Gastrocnemius medialis (tissue), 4 donors: ENCODE results near the gene SERPINA3. TPM values are rescaled to one million over a fixed set of nuclear protein-coding genes. Genes with fewer than 3 reads are reported as not detected.

Experiments
- ATAC-seq, 2 donors: fragments of 150-250 bp; one replicate each; pipeline ENCODE4 v1.9.1; 2016
- DNase-seq, 2 donors: peaks; one replicate each; pipeline ENCODE4 v3.0.0-alpha.2; 2019
- H3K27ac ChIP-seq, 4 donors: fragments of 200-600 bp; sonication (generic); 1 replicate in 1 of 4; 2 replicates in 3 of 4; pipeline ENCODE4 v1.5.1; 2016 to 2018; ENCODE audit warnings: mild to moderate bottlenecking in 2 of 4, moderate library complexity in 1 of 4
- H3K27me3 ChIP-seq, 3 donors: fragments of 200-600 bp; sonication (generic) in 2 of 3; 1 replicate in 1 of 3; 2 replicates in 2 of 3; pipeline versions ENCODE4 v1.5.1 to v1.6.0; 2016 to 2019; ENCODE audit warnings: mild to moderate bottlenecking in 1 of 3, moderate library complexity in 1 of 3
- H3K36me3 ChIP-seq, 2 donors: fragments of 200-600 bp; sonication (generic) in 1 of 2; one replicate each; pipeline ENCODE4 v1.5.1; 2017 to 2018
- H3K4me1 ChIP-seq, 2 donors: fragments of 200-600 bp; sonication (generic) in 1 of 2; one replicate each; pipeline ENCODE4 v1.5.1; 2016 to 2017; ENCODE audit warnings: mild to moderate bottlenecking in 2 of 2
- H3K4me3 ChIP-seq, 4 donors: fragments of 200-600 bp; sonication (generic) in 3 of 4; 1 replicate in 1 of 4; 2 replicates in 3 of 4; pipeline ENCODE4 v1.5.1; 2016 to 2019; ENCODE audit warnings: mild to moderate bottlenecking in 2 of 4
- H3K9me3 ChIP-seq, 3 donors: fragments of 200-600 bp; sonication (generic) in 2 of 3; 1 replicate in 1 of 3; 2 replicates in 2 of 3; pipeline ENCODE4 v1.5.1; 2016 to 2019
- POLR2A ChIP-seq, 2 donors: fragments of 450-650 bp; IDR thresholded peaks; one replicate each; pipeline ENCODE4 v1.6.1; 2017; ENCODE audit warnings: antibody characterized with exemption in 2 of 2, mild to moderate bottlenecking in 2 of 2, moderate library complexity in 2 of 2
- in situ Hi-C, 4 donors: fragments of 200-750 bp; cut with MboI; loops; one replicate each; pipeline versions ENCODE4 v1.15.0 to v1.8.0; 2017; ENCODE audit warnings: low sequenced_read_pairs in 4 of 4
- intact Hi-C: fragments of 100-400 bp; cut with DNase I; formaldehyde crosslinking; loops from one replicate; pipeline ENCODE4 v1.15.1; 2023; ENCODE audit warnings: low total_unique reads
- total RNA-seq, 4 donors: library from RNA; depleted of rRNA; stranded (reverse); fragments of >200 nt; gene quantifications; one replicate each; pipeline versions ENCODE4 v1.1.0 to v1.2.3, GENCODE V29; 2016
- TF ChIP-seq, protein P1 (sequence below), 5 experiments: fragments of 450-650 bp in 3 of 5; fragments of 200-600 bp in 2 of 5; sonication (generic) in 2 of 5; IDR thresholded peaks in 4 of 5; conservative IDR thresholded peaks in 1 of 5; 1 replicate in 4 of 5; 2 replicates in 1 of 5; pipeline ENCODE4 v1.5.1; 2016 to 2019; ENCODE audit warnings: antibody characterized with exemption in 5 of 5, mild to moderate bottlenecking in 3 of 5, moderate library complexity in 3 of 5

The SERPINA3 gene
- total RNA-seq, 4 donors from 2014 or later: 18.3 to 80.9 (median 66.3) TPM

DNA sequence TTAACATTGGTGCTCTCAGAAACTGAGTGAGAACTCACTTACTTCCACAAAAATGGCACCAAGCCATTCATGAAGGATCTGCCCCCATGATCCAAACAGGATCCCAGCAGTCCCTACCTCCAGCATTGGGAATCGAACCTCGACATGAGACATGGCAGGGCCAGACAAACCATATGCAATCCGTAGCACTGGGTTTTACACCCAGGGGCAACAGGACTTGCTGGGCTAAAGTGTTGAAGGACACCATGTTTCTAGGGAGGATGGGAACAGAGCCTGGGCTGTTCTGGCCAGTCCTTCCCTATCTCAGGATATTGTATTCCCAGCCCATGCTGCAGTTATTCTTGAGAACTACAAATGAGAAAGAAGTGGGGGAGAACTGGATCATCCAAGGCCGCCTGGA lies 36.6 kb downstream of the SERPINA3 start:
- Histone ChIP-seq H3K27me3 (no peaks in the 10 kb centered on the region), H3K4me1 (no peaks in the 10 kb centered on the region), H3K27ac (no peak overlapping the region), H3K4me3 (no peak overlapping the region), H3K36me3 (no peaks in the 10 kb centered on the region), H3K9me3 (no peaks in the 10 kb centered on the region)
- in situ Hi-C loops (no loop called here), intact Hi-C loops (no loop called here)
- DNase-seq (no peak), ATAC-seq (no peak)
- TF ChIP-seq POLR2A (IDR thresholded peaks at IDR 0.05): no peak
- TF ChIP-seq, protein P1, sequence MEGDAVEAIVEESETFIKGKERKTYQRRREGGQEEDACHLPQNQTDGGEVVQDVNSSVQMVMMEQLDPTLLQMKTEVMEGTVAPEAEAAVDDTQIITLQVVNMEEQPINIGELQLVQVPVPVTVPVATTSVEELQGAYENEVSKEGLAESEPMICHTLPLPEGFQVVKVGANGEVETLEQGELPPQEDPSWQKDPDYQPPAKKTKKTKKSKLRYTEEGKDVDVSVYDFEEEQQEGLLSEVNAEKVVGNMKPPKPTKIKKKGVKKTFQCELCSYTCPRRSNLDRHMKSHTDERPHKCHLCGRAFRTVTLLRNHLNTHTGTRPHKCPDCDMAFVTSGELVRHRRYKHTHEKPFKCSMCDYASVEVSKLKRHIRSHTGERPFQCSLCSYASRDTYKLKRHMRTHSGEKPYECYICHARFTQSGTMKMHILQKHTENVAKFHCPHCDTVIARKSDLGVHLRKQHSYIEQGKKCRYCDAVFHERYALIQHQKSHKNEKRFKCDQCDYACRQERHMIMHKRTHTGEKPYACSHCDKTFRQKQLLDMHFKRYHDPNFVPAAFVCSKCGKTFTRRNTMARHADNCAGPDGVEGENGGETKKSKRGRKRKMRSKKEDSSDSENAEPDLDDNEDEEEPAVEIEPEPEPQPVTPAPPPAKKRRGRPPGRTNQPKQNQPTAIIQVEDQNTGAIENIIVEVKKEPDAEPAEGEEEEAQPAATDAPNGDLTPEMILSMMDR (IDR thresholded peaks at IDR 0.05 in 4 of 5, conservative IDR thresholded peaks at IDR 0.05 in 1 of 5): no peak

DNA sequence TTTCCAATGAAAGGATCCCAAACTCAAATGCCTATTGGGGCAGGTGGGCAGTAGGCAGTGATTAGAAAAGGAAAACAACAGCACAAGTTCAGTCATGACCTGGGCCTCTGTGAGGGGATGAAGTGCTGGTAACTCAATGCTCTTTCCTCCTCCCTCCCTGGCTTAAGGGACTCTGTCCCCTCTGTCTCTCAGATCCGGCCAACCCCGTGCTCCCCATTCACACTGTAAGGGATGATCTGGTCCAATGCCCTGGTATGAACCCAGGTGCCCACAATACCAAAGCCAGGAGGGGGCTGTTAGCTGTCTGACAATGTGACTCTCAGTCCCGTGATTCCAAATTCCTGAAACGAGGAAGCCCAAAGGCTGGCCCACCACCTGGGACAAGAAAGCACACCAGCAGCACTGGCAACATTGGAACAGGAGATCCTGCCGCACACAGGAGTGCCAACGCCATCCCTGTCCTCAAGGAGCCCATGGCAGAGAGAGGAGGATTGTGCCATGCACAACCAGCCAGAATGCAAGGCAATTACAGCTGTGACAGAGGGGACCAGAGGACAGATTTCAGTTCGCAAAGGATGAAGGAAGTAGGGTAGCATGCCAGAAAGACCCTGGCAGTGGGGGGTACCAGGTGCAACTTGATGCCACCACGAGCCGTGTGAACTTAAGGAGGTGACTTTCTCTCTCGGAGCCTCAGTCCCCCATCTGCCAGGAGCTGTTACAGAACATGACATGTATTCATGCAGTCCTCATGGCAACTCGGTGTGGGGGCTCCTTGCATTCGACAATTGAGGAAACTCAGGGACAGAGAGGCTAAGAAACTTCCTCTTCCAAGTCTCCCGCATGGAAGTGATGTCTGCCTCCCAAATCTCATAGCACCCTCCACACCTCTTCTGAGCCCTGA lies 37.6 kb downstream of the SERPINA3 start:
- Histone ChIP-seq H3K4me3 (no peak overlapping the region), H3K4me1 (no peaks in the 10 kb centered on the region), H3K36me3 (no peaks in the 10 kb centered on the region), H3K27ac (no peak overlapping the region), H3K9me3 (no peaks in the 10 kb centered on the region), H3K27me3 (no peaks in the 10 kb centered on the region)
- in situ Hi-C loops (no loop called here), intact Hi-C loops (no loop called here)
- TF ChIP-seq, protein P1 (IDR thresholded peaks at IDR 0.05 in 4 of 5, conservative IDR thresholded peaks at IDR 0.05 in 1 of 5): no peak
- TF ChIP-seq POLR2A (IDR thresholded peaks at IDR 0.05): no peak
- ATAC-seq: no peak
- no peak for DNase-seq

DNA sequence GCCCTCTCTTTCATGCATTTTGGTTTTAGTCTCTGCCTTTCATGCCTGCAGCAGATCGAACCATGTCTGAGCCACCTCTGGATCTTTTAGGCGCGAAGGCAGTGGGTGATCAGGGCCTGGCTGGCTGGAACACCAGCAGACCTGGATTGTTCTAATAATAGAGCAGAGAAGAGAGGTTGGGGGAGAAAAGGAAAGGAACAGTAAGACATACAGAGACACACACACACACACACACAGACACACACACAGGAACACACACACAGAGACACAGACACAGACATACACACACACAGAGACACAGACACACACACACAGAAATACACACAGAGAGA lies 38.2 kb downstream of the SERPINA3 start:
- Histone ChIP-seq H3K9me3 (no peaks in the 10 kb centered on the region), H3K4me1 (no peaks in the 10 kb centered on the region), H3K27me3 (no peaks in the 10 kb centered on the region), H3K4me3 (no peak overlapping the region), H3K27ac (no peak overlapping the region), H3K36me3 (no peaks in the 10 kb centered on the region)
- ATAC-seq (no peak), DNase-seq (no peak)
- in situ Hi-C loops (no loop called here), intact Hi-C loops (no loop called here)
- TF ChIP-seq, protein P1 (IDR thresholded peaks at IDR 0.05 in 4 of 5, conservative IDR thresholded peaks at IDR 0.05 in 1 of 5): no peak
- TF ChIP-seq POLR2A (IDR thresholded peaks at IDR 0.05): no peak

DNA sequence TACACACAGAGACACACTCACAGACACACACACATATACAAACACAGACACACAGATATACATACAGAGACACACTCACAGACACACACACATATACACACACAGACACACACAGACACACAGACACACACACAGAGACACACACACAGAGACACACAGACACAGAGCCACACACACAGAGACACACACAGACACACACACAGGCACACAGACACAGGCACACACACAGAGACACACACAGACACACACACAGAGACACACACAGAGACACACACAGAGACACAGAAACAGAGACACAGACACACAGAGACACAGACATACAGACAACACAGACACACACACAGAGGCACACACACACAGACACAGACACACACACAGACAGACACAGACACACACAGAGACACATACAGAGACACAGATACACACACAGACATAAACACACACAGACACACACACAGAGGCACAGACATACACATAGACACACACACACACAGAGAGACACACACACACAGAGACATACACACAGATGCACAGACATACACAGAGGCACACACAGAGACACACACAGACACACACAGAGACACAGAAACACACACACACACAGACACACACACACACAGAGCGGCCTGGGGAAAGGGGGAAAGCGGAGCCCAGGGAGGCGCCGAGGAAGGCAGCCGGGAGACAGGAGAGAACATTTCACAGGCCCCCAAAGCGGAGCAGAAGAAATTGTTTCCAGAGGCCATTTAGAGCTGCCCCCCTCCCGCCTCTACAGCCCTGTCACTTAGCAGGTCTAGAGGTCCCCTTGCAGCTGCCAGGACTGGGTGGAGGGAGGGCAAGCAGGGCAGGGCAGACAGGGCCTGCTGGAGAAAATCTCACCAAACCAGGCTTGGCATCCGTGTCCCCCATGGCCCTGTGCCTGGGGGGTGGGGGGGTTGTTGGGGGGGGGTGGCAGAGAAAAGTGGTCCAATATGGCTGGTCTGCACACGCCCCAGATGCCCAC lies 38.9 kb downstream of the SERPINA3 start:
- Histone ChIP-seq H3K36me3 (no peaks in the 10 kb centered on the region), H3K9me3 (no peaks in the 10 kb centered on the region), H3K4me3 (no peak overlapping the region), H3K4me1 (no peaks in the 10 kb centered on the region), H3K27ac (no peak overlapping the region), H3K27me3 (no peaks in the 10 kb centered on the region)
- intact Hi-C loops (no loop called here), in situ Hi-C loops (no loop called here)
- DNase-seq (no peak), ATAC-seq (no peak)
- no peak for TF ChIP-seq POLR2A (IDR thresholded peaks at IDR 0.05)

DNA sequence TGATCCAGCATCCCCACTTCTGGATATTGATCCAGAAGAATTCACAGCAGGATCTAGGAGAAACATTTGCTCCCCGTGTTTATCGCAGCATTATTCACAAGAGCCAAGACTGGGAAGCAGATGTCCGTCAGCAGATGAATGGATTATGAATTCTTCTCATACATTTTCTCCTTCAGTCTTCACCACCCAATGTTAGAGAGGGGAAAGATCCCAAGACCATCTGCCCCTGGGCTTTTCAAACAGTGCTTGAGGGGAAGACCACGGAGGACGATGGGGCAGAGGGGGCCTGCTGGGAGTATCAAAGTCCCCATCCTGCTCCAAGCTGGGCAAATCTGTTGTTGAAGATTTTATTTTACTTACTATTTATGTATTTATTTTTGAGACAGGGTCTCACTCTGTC lies 41.1 kb downstream of the SERPINA3 start:
- H3K9me3 ChIP-seq: no peaks in the 10 kb centered on the region
- ATAC-seq (no peak), DNase-seq (no peak)
- in situ Hi-C loops (no loop called here), intact Hi-C loops (no loop called here)
- TF ChIP-seq POLR2A (IDR thresholded peaks at IDR 0.05): no peak
- TF ChIP-seq, protein P1 (IDR thresholded peaks at IDR 0.05 in 4 of 5, conservative IDR thresholded peaks at IDR 0.05 in 1 of 5): no peak
- H3K27me3 ChIP-seq: no peaks in the 10 kb centered on the region
- no peaks in the 10 kb centered on the region for H3K4me1 ChIP-seq
- no peak overlapping the region for H3K27ac ChIP-seq
- H3K36me3 ChIP-seq: no peaks in the 10 kb centered on the region
- no peak overlapping the region for H3K4me3 ChIP-seq
